BE2C (cell line): Measurements from ENCODE around the gene IARS2.

Source experiments
- DNase-seq: peaks from one replicate; pipeline ENCODE4 v3.0.0-alpha.2; 2020
- H3K27me3 ChIP-seq: fragments of 250-450 bp; sonication (Bioruptor Pico); 2 replicates; pipeline ENCODE4 v1.5.1; 2020; ENCODE audit warnings: mild to moderate bottlenecking
- H3K36me3 ChIP-seq: fragments of 250-450 bp; sonication (Bioruptor Pico); 2 replicates; pipeline ENCODE4 v1.5.1; 2020; ENCODE audit warnings: mild to moderate bottlenecking
- H3K4me1 ChIP-seq: fragments of 250-450 bp; sonication (Bioruptor Pico); 2 replicates; pipeline ENCODE4 v1.5.1; 2020
- H3K4me3 ChIP-seq: 2 replicates; pipeline ENCODE4 v1.5.1; 2011; ENCODE audit warnings: low read depth, low read length
- H3K9me3 ChIP-seq: fragments of 250-450 bp; sonication (Bioruptor Pico); 2 replicates; pipeline ENCODE4 v1.5.1; 2020
- TF ChIP-seq, protein P1 (sequence below): IDR thresholded peaks from 2 replicates; pipeline ENCODE4 v1.5.1; 2012; ENCODE audit warnings: mild to moderate bottlenecking, low read depth, low read length

Gene IARS2

DNA sequence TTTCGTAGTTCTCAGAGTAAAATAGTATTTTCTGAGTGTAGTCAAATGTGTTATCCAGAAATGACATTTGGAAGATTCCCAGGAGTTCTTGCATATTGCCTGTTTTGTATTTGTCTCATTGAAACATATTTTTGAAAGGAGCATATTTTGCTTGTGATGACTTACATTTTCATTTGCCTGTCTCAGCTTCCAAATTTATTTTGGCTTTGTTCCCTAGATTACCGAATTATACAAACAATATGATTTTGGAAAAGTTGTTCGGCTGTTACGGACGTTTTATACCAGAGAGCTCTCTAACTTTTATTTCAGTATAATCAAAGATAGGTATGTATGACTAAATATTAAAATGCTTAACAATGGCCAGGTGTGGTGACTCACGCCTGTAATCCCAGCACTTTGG is 46.0 kb downstream of the IARS2 start:
- TF ChIP-seq, protein P1, sequence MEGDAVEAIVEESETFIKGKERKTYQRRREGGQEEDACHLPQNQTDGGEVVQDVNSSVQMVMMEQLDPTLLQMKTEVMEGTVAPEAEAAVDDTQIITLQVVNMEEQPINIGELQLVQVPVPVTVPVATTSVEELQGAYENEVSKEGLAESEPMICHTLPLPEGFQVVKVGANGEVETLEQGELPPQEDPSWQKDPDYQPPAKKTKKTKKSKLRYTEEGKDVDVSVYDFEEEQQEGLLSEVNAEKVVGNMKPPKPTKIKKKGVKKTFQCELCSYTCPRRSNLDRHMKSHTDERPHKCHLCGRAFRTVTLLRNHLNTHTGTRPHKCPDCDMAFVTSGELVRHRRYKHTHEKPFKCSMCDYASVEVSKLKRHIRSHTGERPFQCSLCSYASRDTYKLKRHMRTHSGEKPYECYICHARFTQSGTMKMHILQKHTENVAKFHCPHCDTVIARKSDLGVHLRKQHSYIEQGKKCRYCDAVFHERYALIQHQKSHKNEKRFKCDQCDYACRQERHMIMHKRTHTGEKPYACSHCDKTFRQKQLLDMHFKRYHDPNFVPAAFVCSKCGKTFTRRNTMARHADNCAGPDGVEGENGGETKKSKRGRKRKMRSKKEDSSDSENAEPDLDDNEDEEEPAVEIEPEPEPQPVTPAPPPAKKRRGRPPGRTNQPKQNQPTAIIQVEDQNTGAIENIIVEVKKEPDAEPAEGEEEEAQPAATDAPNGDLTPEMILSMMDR, result no peak
- Histone ChIP-seq H3K36me3 (peaks cover 48% of the 10 kb centered on the region), H3K4me1 (no peaks in the 10 kb centered on the region), H3K27me3 (no peaks in the 10 kb centered on the region), H3K4me3 (no peak overlapping the region), H3K9me3 (no peaks in the 10 kb centered on the region)
- no peak for DNase-seq

DNA sequence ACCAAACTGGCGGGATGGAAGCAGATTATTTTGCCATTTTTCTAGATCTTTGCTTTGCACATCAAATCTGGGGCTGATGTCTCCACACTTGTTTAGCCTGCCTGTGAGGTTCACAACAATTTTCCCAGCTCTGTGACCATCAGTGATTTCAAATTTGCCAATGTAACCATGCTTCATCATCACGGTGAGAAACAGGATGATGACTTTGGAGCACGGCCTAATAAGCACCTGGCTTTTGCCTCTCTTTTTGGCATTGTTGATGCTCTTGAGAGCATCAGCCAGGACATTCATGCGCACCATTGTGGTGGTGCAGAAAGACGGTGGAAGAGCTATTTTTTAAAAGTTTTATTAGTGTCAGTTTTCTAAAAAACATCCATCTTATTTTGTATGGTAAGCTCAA is 50.1 kb downstream of the IARS2 start:
- peaks cover 49% of the 10 kb centered on the region for H3K36me3 ChIP-seq
- no peak overlapping the region for H3K4me3 ChIP-seq
- DNase-seq, result no peak
- no peaks in the 10 kb centered on the region for H3K9me3 ChIP-seq
- TF ChIP-seq, protein P1, result no peak
- H3K27me3 ChIP-seq, result no peaks in the 10 kb centered on the region
- no peaks in the 10 kb centered on the region for H3K4me1 ChIP-seq

DNA sequence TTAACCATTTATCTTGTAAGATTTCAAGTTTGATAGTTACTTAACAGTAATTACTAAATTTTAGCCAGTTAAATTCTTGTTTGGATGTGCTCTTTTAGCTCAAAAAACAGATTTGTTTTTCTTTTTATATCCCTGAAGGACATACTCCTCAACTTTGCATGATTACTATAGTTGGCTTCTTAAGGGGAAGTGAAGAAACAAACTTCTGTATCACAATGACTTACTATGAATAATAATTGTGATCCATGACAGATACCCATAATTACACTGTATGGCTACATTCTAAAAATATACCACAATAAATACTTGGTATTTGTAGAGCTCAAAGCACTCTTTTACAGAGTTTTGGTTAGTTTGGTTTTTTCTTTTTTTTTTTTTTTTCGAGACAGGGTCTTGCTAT is 55.8 kb downstream of the IARS2 start:
- TF ChIP-seq, protein P1, result no peak
- no peaks in the 10 kb centered on the region for H3K4me1 ChIP-seq
- no peaks in the 10 kb centered on the region for H3K27me3 ChIP-seq
- H3K9me3 ChIP-seq, result no peaks in the 10 kb centered on the region
- no peak for DNase-seq
- no peak overlapping the region for H3K4me3 ChIP-seq
- H3K36me3 ChIP-seq, result peaks cover 50% of the 10 kb centered on the region

DNA sequence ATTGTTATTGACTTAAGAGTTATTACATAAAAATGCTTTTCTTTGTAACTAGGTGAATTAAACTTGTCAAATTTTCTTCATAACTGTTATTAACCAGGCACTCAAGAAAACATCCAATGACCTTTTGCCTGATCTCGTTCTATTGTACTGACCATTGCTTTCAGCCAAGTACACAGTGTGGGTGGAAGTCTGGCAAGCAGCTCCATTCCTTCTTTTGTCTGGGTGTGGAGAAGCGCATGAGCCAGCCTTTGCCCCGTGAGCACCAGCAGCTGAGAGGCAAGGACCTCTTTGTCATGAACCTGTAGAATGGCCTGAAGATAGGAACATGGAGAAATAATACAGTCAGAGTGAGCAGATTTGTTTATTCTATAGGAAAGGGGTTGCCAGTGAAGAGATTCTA is 57.5 kb downstream of the IARS2 start:
- H3K36me3 ChIP-seq, result peaks cover 61% of the 10 kb centered on the region
- DNase-seq, result no peak
- no peaks in the 10 kb centered on the region for H3K27me3 ChIP-seq
- no peaks in the 10 kb centered on the region for H3K4me1 ChIP-seq
- H3K9me3 ChIP-seq, result no peaks in the 10 kb centered on the region
- no peak overlapping the region for H3K4me3 ChIP-seq
- TF ChIP-seq, protein P1, result no peak

DNA sequence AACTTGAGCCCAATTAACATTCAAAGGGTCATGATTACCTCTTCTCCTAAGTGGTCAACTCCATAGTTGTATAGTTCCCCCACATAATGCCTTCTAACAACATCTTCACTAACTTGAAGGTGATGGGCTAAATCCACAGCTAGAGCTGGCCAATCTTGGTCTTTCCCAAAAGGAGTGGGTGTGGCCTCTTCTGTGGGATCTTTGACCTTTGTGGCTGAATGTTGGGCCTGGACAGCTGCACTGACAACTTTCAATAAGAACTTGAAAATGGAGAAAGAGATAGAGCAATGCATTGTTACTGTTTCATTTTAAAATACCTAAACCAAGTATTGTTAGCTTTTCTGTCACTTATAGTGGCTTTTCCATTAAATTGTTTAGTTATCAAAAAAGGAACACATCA is 59.2 kb downstream of the IARS2 start:
- DNase-seq, result no peak
- H3K27me3 ChIP-seq, result no peaks in the 10 kb centered on the region
- H3K36me3 ChIP-seq, result peaks cover 66% of the 10 kb centered on the region
- H3K4me3 ChIP-seq, result no peak overlapping the region
- H3K9me3 ChIP-seq, result no peaks in the 10 kb centered on the region
- TF ChIP-seq, protein P1, result no peak
- H3K4me1 ChIP-seq, result no peaks in the 10 kb centered on the region

DNA sequence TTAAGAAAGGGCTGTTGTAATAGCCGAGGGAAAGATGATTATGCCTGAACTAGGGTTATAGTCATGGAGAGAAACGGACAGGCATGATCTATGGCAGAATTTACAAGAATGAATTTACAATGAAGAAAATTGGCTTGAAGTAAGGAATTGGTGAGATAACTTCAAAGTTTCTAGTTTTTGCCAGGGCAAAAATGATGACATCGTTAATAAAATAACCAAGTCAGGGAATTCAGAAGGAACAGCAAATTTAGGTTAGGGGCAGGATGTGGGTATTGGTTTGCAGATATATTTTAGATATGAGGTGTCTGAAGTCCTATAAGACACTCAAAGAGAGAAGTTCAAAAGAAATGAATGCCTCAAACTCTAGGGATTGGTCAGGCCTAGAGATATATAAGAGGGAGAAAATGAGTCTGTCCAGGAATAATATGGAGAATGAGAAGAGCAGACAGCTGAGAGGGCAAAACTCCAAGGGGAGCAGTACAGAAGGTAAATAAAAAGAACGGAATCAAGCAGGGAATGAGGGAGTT is 62.8 kb downstream of the IARS2 start:
- H3K4me3 ChIP-seq, result no peak overlapping the region
- no peaks in the 10 kb centered on the region for H3K4me1 ChIP-seq
- H3K27me3 ChIP-seq, result no peaks in the 10 kb centered on the region
- no peaks in the 10 kb centered on the region for H3K9me3 ChIP-seq
- no peak for DNase-seq
- TF ChIP-seq, protein P1, result no peak
- peaks cover 62% of the 10 kb centered on the region for H3K36me3 ChIP-seq
